Measurements from ENCODE around the gene USP26. TPM values are rescaled to one million over a fixed set of nuclear protein-coding genes. Genes with fewer than 3 reads are reported as not detected.

Gene USP26
- not detected in 2 replicates for total RNA-seq

GRCh38 chrX:133097031-133097430, at the start of gene USP26:
TSS of gene USP26 (minus strand) at chrX:133097109. CDS start at chrX:133028220, 68,889 bp downstream.
- TF ChIP-seq CTCF (IDR thresholded peaks at IDR 0.05; ENCODE audit: insufficient read depth, low read length, severe bottlenecking): no peak
- FAIRE-seq: no peak
- no peaks in the 10 kb centered on the region for H3K27me3 ChIP-seq (ENCODE audit: control insufficient read depth, insufficient read depth, low read length)
- no peak for DNase-seq (ENCODE audit: low read depth)
- no peaks in the 10 kb centered on the region for H3K36me3 ChIP-seq (ENCODE audit: control insufficient read depth, insufficient read depth, low read length)
- no peak within 1 kb of the TSS for H3K4me3 ChIP-seq (ENCODE audit: low read depth, low read length)

- FAIRE-seq (no peak), DNase-seq (ENCODE audit: low read depth) (no peak)
- Histone ChIP-seq H3K4me3 (ENCODE audit: low read depth, low read length) (no peak overlapping the region), H3K36me3 (ENCODE audit: control insufficient read depth, insufficient read depth, low read length) (no peaks in the 10 kb centered on the region), H3K27me3 (ENCODE audit: control insufficient read depth, insufficient read depth, low read length) (no peaks in the 10 kb centered on the region)
- TF ChIP-seq CTCF (IDR thresholded peaks at IDR 0.05; ENCODE audit: insufficient read depth, low read length, severe bottlenecking): no peak
These were observed 37.4 kb upstream of the USP26 start for GRCh38 chrX:133134282-133134681.

- FAIRE-seq: no peak
- no peaks in the 10 kb centered on the region for H3K27me3 ChIP-seq (ENCODE audit: control insufficient read depth, insufficient read depth, low read length)
- DNase-seq (ENCODE audit: low read depth): no peak
These were observed 23.5 kb upstream of the USP26 start for GRCh38 chrX:133120406-133120805.

GRCh38 chrX:133094098-133094731, 2.7 kb downstream of the USP26 start:
- no peak for DNase-seq (ENCODE audit: low read depth)
- no peak for TF ChIP-seq CTCF (IDR thresholded peaks at IDR 0.05; ENCODE audit: insufficient read depth, low read length, severe bottlenecking)

More at GRCh38 chrX:133120406-133120805, 23.5 kb upstream of the USP26 start:
- no peak overlapping the region for H3K4me3 ChIP-seq (ENCODE audit: low read depth, low read length)
- TF ChIP-seq CTCF (IDR thresholded peaks at IDR 0.05; ENCODE audit: insufficient read depth, low read length, severe bottlenecking): no peak
- H3K36me3 ChIP-seq (ENCODE audit: control insufficient read depth, insufficient read depth, low read length): no peaks in the 10 kb centered on the region

GRCh38 chrX:133090236-133090809, 6.6 kb downstream of the USP26 start:
- H3K27me3 ChIP-seq (ENCODE audit: control insufficient read depth, insufficient read depth, low read length): no peaks in the 10 kb centered on the region
- H3K36me3 ChIP-seq (ENCODE audit: control insufficient read depth, insufficient read depth, low read length): no peaks in the 10 kb centered on the region
- H3K4me3 ChIP-seq (ENCODE audit: low read depth, low read length): no peak overlapping the region
- FAIRE-seq (no peak), DNase-seq (ENCODE audit: low read depth) (peak; percentile 24)
- no peak for TF ChIP-seq CTCF (IDR thresholded peaks at IDR 0.05; ENCODE audit: insufficient read depth, low read length, severe bottlenecking)

More at GRCh38 chrX:133094098-133094731, 2.7 kb downstream of the USP26 start:
- no peaks in the 10 kb centered on the region for H3K27me3 ChIP-seq (ENCODE audit: control insufficient read depth, insufficient read depth, low read length)
- FAIRE-seq: no peak
- no peak overlapping the region for H3K4me3 ChIP-seq (ENCODE audit: low read depth, low read length)
- H3K36me3 ChIP-seq (ENCODE audit: control insufficient read depth, insufficient read depth, low read length): no peaks in the 10 kb centered on the region

Measured in bronchial epithelial cell (primary cell).